Peyer's patch (tissue), 4 donors: Measurements from ENCODE around the gene ADRA2C. TPM values are rescaled to one million over a fixed set of nuclear protein-coding genes. Genes with fewer than 3 reads are reported as not detected.

Experiments
- DNase-seq, 3 donors: peaks; one replicate each; pipeline ENCODE4 v3.0.0-alpha.2; 2017 to 2019
- H3K27ac ChIP-seq, 4 donors: fragments of 200-600 bp; sonication (generic); one replicate each; pipeline ENCODE4 v1.5.1; 2016 to 2019
- H3K27me3 ChIP-seq, 2 donors: fragments of 200-600 bp; sonication (generic); one replicate each; pipeline ENCODE4 v1.5.1; 2019
- H3K36me3 ChIP-seq, 3 donors: fragments of 200-600 bp; sonication (generic); one replicate each; pipeline ENCODE4 v1.5.1; 2016 to 2019
- H3K4me1 ChIP-seq, 4 donors: fragments of 200-600 bp; sonication (generic); one replicate each; pipeline ENCODE4 v1.5.1; 2016 to 2019
- H3K4me3 ChIP-seq, 4 donors: fragments of 200-600 bp; sonication (generic); 1 replicate in 3 of 4; 2 replicates in 1 of 4; pipeline ENCODE4 v1.5.1; 2016 to 2019; ENCODE audit warnings: mild to moderate bottlenecking in 1 of 4
- H3K9me3 ChIP-seq, 4 donors: fragments of 200-600 bp; sonication (generic); one replicate each; pipeline ENCODE4 v1.5.1; 2016 to 2019; ENCODE audit warnings: mild to moderate bottlenecking in 1 of 4
- POLR2A ChIP-seq, 2 donors: fragments of 450-650 bp; IDR thresholded peaks; one replicate each; pipeline ENCODE4 v1.5.1; 2017; ENCODE audit warnings: antibody characterized with exemption in 2 of 2, mild to moderate bottlenecking in 2 of 2, moderate library complexity in 2 of 2
- total RNA-seq, 4 donors: library from RNA; depleted of rRNA; stranded (reverse); fragments of >200 nt; gene quantifications; one replicate each; pipeline ENCODE4 v1.1.0, GENCODE V29; 2016
- TF ChIP-seq, protein P1 (sequence below), 6 experiments: fragments of 450-650 bp in 4 of 6; fragments of 200-600 bp in 2 of 6; sonication (generic) in 1 of 6; IDR thresholded peaks; one replicate each; pipeline ENCODE4 v1.5.1; 2017 to 2019; ENCODE audit warnings: antibody characterized with exemption in 6 of 6, mild to moderate bottlenecking in 3 of 6, moderate library complexity in 1 of 6

Gene ADRA2C
- total RNA-seq, 4 donors from 2014 or later: 0.76 to 5.0 (median 2.9) TPM

DNA sequence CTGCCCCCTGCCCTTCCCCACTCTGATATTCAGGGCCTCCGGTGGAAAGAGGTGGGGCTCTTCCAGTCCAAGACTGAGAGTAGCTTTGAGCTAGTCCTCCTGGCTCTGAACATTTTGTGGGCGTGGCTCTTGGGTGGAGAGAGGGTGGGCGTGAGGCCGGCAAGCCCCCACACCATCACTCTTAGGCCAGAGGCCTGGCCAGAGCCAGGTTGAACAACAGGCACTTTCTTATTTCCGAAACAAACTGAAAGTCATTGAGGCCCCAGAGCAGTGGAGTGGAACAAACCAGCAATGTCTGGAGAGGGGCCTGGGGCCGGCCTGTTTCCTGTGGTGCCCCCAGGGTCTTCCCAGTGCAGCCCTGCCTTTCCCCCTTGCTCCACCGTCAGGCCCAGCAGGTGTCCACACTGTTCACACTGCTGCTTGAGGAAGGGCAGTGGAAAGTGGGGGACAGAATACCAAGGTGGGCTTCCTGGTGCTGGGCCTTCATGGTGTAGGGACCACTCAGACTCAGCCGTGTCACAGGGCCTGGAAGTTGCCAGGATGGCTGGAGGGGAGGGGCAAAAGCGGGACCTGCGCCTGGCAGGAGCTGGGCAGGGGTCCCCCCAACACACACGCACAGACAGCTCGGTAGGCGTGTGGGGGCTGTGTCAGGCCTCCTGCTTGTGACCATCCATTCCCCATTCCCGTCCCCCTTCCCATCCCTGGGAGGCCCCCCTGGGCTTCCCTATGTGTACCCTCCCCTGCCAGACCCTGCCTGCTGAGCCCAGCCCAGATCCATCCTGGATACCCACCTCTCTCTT lies 2.9 kb downstream of the ADRA2C start:
- Histone ChIP-seq H3K27me3 (no peaks in the 10 kb centered on the region), H3K4me1 (peaks cover 0 to 6% (median 0%) of the 10 kb centered on the region in 4 donors), H3K27ac (no peak overlapping the region), H3K36me3 (no peaks in the 10 kb centered on the region), H3K4me3 (no peak overlapping the region), H3K9me3 (no peaks in the 10 kb centered on the region)
- no peak for TF ChIP-seq POLR2A (IDR thresholded peaks at IDR 0.05)
- TF ChIP-seq, protein P1, sequence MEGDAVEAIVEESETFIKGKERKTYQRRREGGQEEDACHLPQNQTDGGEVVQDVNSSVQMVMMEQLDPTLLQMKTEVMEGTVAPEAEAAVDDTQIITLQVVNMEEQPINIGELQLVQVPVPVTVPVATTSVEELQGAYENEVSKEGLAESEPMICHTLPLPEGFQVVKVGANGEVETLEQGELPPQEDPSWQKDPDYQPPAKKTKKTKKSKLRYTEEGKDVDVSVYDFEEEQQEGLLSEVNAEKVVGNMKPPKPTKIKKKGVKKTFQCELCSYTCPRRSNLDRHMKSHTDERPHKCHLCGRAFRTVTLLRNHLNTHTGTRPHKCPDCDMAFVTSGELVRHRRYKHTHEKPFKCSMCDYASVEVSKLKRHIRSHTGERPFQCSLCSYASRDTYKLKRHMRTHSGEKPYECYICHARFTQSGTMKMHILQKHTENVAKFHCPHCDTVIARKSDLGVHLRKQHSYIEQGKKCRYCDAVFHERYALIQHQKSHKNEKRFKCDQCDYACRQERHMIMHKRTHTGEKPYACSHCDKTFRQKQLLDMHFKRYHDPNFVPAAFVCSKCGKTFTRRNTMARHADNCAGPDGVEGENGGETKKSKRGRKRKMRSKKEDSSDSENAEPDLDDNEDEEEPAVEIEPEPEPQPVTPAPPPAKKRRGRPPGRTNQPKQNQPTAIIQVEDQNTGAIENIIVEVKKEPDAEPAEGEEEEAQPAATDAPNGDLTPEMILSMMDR (IDR thresholded peaks at IDR 0.05): no peak
- DNase-seq: no peak

DNA sequence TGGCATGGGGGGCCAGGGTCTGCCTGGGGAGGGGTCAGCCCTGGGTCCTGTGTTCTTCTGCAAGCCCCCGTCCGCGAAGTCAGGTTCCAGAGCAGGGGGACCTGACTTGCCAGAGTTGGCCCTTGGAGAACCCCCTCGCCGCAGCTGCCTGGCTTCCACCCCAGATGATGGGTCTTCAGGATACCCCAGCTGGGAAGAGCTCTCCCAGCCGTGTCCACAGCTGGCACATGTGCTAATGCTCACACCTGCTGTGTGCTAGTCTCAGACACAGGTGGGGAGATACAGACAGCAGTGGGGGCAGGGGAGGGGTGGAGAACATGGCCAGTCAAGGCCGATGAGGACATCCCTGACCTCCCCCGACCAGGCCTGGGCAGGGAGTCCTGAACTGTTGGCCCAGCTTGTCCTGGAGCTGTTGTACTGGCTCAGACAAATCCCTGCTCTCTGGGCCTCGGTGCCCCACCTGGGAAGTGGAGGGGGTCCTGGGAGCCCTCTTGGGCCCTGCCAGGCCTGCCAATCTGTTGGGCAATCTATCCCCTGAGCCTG lies 3.5 kb downstream of the ADRA2C start:
- Histone ChIP-seq H3K27me3 (no peaks in the 10 kb centered on the region), H3K9me3 (no peaks in the 10 kb centered on the region)

GRCh38 chr4:3770323-3771163 lies 4.4 kb downstream of the ADRA2C start:
- DNase-seq: no peak
- Histone ChIP-seq H3K4me3 (no peak overlapping the region), H3K27me3 (no peaks in the 10 kb centered on the region), H3K9me3 (no peaks in the 10 kb centered on the region), H3K36me3 (no peaks in the 10 kb centered on the region), H3K27ac (no peak overlapping the region), H3K4me1 (no peaks in the 10 kb centered on the region)
- no peak for TF ChIP-seq POLR2A (IDR thresholded peaks at IDR 0.05)
- TF ChIP-seq, protein P1 (IDR thresholded peaks at IDR 0.05): no peak

More for the DNA sequence above, 3.5 kb downstream of the ADRA2C start:
- H3K27ac ChIP-seq: no peak overlapping the region
- H3K36me3 ChIP-seq: no peaks in the 10 kb centered on the region
- DNase-seq: no peak
- no peak overlapping the region for H3K4me3 ChIP-seq
- peaks cover 0 to 6% (median 0%) of the 10 kb centered on the region in 4 donors for H3K4me1 ChIP-seq
- no peak for TF ChIP-seq POLR2A (IDR thresholded peaks at IDR 0.05)
- TF ChIP-seq, protein P1 (IDR thresholded peaks at IDR 0.05): no peak

DNA sequence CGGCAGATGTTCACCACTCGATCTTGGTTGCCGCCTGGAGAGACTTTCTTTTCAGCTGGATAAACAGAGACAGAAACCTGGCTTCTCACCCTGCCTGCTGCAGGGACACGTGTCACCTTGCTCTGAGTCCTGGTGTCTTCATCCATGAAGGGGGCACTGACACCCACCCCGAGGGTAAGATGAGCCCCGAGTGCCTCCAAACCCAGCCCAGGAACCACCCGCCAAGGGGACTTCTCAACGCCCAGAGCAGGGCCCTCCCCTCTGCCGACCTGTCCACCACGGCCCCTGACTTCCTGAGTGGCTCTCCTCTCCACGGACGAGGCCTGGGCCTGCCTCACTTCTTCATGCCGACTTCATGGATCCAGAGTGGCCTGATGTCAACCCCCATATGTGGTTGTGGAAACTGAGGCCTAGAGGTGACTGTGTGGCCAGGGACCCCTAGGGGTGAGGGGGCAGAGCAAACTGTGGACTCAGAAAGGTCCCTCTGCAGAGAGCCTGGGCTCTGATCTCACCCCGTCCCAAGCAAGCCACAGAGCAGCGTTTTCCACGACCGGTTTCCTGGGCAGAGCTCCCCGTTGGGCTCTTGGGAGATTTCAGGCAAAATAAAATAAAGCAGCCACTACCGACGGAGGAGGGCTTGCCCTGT lies 5.1 kb downstream of the ADRA2C start:
- DNase-seq: no peak
- no peaks in the 10 kb centered on the region for H3K27me3 ChIP-seq
- H3K9me3 ChIP-seq: no peaks in the 10 kb centered on the region
- TF ChIP-seq, protein P1 (IDR thresholded peaks at IDR 0.05): no peak
- no peak for TF ChIP-seq POLR2A (IDR thresholded peaks at IDR 0.05)
- H3K4me3 ChIP-seq: no peak overlapping the region
- H3K4me1 ChIP-seq: no peaks in the 10 kb centered on the region
- no peak overlapping the region for H3K27ac ChIP-seq
- H3K36me3 ChIP-seq: no peaks in the 10 kb centered on the region

DNA sequence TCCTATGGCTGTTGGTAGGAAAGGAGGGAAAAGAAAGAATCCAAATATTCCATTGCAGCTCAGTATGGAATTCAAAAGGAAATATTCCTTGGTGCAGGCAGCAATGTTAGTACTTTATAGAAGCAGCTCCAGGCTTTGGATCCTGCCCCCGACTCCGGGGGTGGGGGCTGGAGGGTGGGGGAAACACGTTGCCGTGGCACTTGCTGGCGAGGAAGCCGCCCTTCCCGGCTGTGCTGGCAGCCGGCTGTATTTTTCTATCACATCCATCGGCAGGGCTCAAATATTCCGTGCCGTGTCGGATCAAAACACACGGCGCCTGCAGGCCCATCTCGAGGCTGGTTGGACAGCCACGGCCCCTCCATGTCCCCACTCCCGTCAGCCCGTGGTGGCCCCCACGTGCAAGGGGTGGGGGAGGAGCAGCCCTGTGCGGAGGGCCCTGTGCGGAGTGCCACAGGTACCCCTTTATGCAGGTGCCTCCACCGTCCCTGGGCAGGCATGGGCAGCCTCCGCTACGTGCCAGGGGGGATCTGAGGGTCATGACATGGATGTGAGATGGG lies 5.8 kb downstream of the ADRA2C start:
- Histone ChIP-seq H3K4me1 (no peaks in the 10 kb centered on the region), H3K27me3 (no peaks in the 10 kb centered on the region), H3K27ac (no peak overlapping the region), H3K36me3 (no peaks in the 10 kb centered on the region), H3K4me3 (no peak overlapping the region), H3K9me3 (no peaks in the 10 kb centered on the region)
- DNase-seq: no peak
- no peak for TF ChIP-seq POLR2A (IDR thresholded peaks at IDR 0.05)
- TF ChIP-seq, protein P1 (IDR thresholded peaks at IDR 0.05): no peak
